WTC11 (cell line): ENCODE results near the gene AHNAK. TPM values are rescaled to one million over a fixed set of nuclear protein-coding genes. Genes with fewer than 3 reads are reported as not detected.

Experiments used
- ATF1 ChIP-seq: sonication (generic); formaldehyde crosslinking; IDR thresholded peaks from 2 replicates; pipeline ENCODE4 v1.8.1; 2023; ENCODE audit warnings: mild to moderate bottlenecking, moderate library complexity, missing genetic modification reagents
- ESRRA ChIP-seq: sonication (generic); formaldehyde crosslinking; IDR thresholded peaks from 2 replicates; pipeline ENCODE4 v1.8.1; 2022; ENCODE audit warnings: mild to moderate bottlenecking, missing genetic modification reagents, borderline replicate concordance
- FOXK1 ChIP-seq: sonication (generic); formaldehyde crosslinking; IDR thresholded peaks from 2 replicates; pipeline ENCODE4 v1.8.0; 2022; ENCODE audit warnings: mild to moderate bottlenecking, moderate library complexity, missing genetic modification reagents
- GRHL2 ChIP-seq: fragments of 250-450 bp; sonication (Bioruptor Pico); IDR thresholded peaks from 2 replicates; pipeline ENCODE4 v1.8.0; 2022; ENCODE audit warnings: mild to moderate bottlenecking, moderate library complexity; ENCODE audit not compliant: insufficient replicate concordance, severe bottlenecking
- NFYB ChIP-seq: sonication (generic); formaldehyde crosslinking; conservative IDR thresholded peaks from 2 replicates; pipeline ENCODE4 v1.8.0; 2022; ENCODE audit warnings: low read depth, missing genetic modification reagents
- SMAD3 ChIP-seq: sonication (generic); formaldehyde crosslinking; IDR thresholded peaks from 2 replicates; pipeline ENCODE4 v1.8.0; 2022; ENCODE audit warnings: missing genetic modification reagents, mild to moderate bottlenecking, borderline replicate concordance
- ZNF138 ChIP-seq: sonication (generic); formaldehyde crosslinking; conservative IDR thresholded peaks from 2 replicates; pipeline ENCODE4 v1.8.1; 2022; ENCODE audit warnings: mild to moderate bottlenecking, moderate library complexity, missing genetic modification reagents
- ZNF219 ChIP-seq: sonication (generic); formaldehyde crosslinking; IDR thresholded peaks from 2 replicates; pipeline ENCODE4 v1.8.0; 2023; ENCODE audit warnings: missing genetic modification reagents, mild to moderate bottlenecking, borderline replicate concordance
- ZNF425 ChIP-seq: fragments of 250-450 bp; sonication (Bioruptor Pico); conservative IDR thresholded peaks from 2 replicates; pipeline ENCODE4 v1.9.0; 2021; ENCODE audit warnings: mild to moderate bottlenecking
- ZNF532 ChIP-seq: fragments of 250-450 bp; sonication (Bioruptor Pico); IDR thresholded peaks from 2 replicates; pipeline ENCODE4 v1.9.0; 2021; ENCODE audit warnings: mild to moderate bottlenecking, borderline replicate concordance
- ZSCAN18 ChIP-seq: fragments of 250-450 bp; sonication (Bioruptor Pico); IDR thresholded peaks from 2 replicates; pipeline ENCODE4 v2.1.2; 2022; ENCODE audit warnings: mild to moderate bottlenecking, moderate library complexity
- total RNA-seq: library from RNA; stranded (reverse); gene quantifications from 3 replicates; pipeline ENCODE4 v1.2.3, GENCODE V29; 2021
- TF ChIP-seq, protein P1 (sequence below): sonication (generic); formaldehyde crosslinking; IDR thresholded peaks from 2 replicates; pipeline ENCODE4 v1.8.0; 2023; ENCODE audit warnings: mild to moderate bottlenecking, missing genetic modification reagents
- TF ChIP-seq, protein P2 (sequence below): fragments of 200-600 bp; IDR thresholded peaks from 2 replicates; pipeline ENCODE4 v1.8.0; 2022; ENCODE audit warnings: antibody characterized with exemption

Gene AHNAK
- total RNA-seq, 1 experiment from 2014 or later: 21.0 TPM

- TF ChIP-seq ZNF532: no peak
- no peak for TF ChIP-seq ZNF219
- TF ChIP-seq ZSCAN18 (CRISPR knock-in tag): no peak
- TF ChIP-seq GRHL2 (CRISPR knock-in tag): no peak
- TF ChIP-seq SMAD3 (CRISPR knock-in tag): no peak
- TF ChIP-seq ZNF138 (CRISPR knock-in tag): no peak
- TF ChIP-seq ZNF425 (CRISPR knock-in tag): no peak
- no peak for TF ChIP-seq ATF1 (CRISPR knock-in tag)
- TF ChIP-seq ESRRA (CRISPR knock-in tag): no peak
- TF ChIP-seq NFYB (CRISPR knock-in tag): no peak
- no peak for TF ChIP-seq FOXK1 (CRISPR knock-in tag)
- TF ChIP-seq, protein P1, sequence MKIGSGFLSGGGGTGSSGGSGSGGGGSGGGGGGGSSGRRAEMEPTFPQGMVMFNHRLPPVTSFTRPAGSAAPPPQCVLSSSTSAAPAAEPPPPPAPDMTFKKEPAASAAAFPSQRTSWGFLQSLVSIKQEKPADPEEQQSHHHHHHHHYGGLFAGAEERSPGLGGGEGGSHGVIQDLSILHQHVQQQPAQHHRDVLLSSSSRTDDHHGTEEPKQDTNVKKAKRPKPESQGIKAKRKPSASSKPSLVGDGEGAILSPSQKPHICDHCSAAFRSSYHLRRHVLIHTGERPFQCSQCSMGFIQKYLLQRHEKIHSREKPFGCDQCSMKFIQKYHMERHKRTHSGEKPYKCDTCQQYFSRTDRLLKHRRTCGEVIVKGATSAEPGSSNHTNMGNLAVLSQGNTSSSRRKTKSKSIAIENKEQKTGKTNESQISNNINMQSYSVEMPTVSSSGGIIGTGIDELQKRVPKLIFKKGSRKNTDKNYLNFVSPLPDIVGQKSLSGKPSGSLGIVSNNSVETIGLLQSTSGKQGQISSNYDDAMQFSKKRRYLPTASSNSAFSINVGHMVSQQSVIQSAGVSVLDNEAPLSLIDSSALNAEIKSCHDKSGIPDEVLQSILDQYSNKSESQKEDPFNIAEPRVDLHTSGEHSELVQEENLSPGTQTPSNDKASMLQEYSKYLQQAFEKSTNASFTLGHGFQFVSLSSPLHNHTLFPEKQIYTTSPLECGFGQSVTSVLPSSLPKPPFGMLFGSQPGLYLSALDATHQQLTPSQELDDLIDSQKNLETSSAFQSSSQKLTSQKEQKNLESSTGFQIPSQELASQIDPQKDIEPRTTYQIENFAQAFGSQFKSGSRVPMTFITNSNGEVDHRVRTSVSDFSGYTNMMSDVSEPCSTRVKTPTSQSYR (CRISPR knock-in tag): no peak
- TF ChIP-seq, protein P2, sequence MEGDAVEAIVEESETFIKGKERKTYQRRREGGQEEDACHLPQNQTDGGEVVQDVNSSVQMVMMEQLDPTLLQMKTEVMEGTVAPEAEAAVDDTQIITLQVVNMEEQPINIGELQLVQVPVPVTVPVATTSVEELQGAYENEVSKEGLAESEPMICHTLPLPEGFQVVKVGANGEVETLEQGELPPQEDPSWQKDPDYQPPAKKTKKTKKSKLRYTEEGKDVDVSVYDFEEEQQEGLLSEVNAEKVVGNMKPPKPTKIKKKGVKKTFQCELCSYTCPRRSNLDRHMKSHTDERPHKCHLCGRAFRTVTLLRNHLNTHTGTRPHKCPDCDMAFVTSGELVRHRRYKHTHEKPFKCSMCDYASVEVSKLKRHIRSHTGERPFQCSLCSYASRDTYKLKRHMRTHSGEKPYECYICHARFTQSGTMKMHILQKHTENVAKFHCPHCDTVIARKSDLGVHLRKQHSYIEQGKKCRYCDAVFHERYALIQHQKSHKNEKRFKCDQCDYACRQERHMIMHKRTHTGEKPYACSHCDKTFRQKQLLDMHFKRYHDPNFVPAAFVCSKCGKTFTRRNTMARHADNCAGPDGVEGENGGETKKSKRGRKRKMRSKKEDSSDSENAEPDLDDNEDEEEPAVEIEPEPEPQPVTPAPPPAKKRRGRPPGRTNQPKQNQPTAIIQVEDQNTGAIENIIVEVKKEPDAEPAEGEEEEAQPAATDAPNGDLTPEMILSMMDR: no peak
Observed at GRCh38 chr11:62506413-62507124, 40.0 kb downstream of the AHNAK start (continued).
